Liver (tissue), 9 donors: Measurements from ENCODE around the gene PPP1R3G. TPM values are rescaled to one million over a fixed set of nuclear protein-coding genes. Genes with fewer than 3 reads are reported as not detected.

ENCODE experiments used
- DNase-seq: peaks from one replicate; pipeline ENCODE4 v3.0.0-alpha.2; 2017; ENCODE audit warnings: low spot score
- H3K27ac ChIP-seq, 2 donors: one replicate each; pipeline ENCODE4 v1.7.0; 2013; ENCODE audit warnings: inconsistent platforms in 2 of 2, low read length in 2 of 2, control low read depth in 1 of 2, low read depth in 1 of 2, mild to moderate bottlenecking in 1 of 2
- H3K27me3 ChIP-seq, 4 donors: one replicate each; pipeline versions ENCODE4 v1.6.1 to v1.7.0; 2013; ENCODE audit warnings: low read length in 3 of 4, inconsistent platforms in 1 of 4, mild to moderate bottlenecking in 1 of 4, moderate library complexity in 1 of 4; ENCODE audit not compliant: control insufficient read depth in 4 of 4, insufficient read depth in 4 of 4
- H3K36me3 ChIP-seq, 4 donors: one replicate each; pipeline versions ENCODE4 v1.6.1 to v1.7.0; 2013; ENCODE audit warnings: low read length in 3 of 4, mild to moderate bottlenecking in 3 of 4, low read depth in 1 of 4, moderate library complexity in 1 of 4; ENCODE audit not compliant: control insufficient read depth in 4 of 4, insufficient read depth in 3 of 4
- H3K4me1 ChIP-seq, 4 donors: one replicate each; pipeline versions ENCODE4 v1.6.1 to v1.7.0; 2013; ENCODE audit warnings: low read length in 3 of 4, mild to moderate bottlenecking in 3 of 4, moderate library complexity in 1 of 4; ENCODE audit not compliant: control insufficient read depth in 4 of 4, insufficient read depth in 4 of 4
- H3K4me3 ChIP-seq, 3 donors: one replicate each; pipeline versions ENCODE4 v1.6.1 to v1.7.0; 2013; ENCODE audit warnings: low read length in 3 of 3, control low read depth in 1 of 3, low read depth in 1 of 3, mild to moderate bottlenecking in 1 of 3
- H3K9ac ChIP-seq, 2 donors: one replicate each; pipeline ENCODE4 v1.7.0; 2013; ENCODE audit warnings: low read length in 2 of 2, mild to moderate bottlenecking in 2 of 2, moderate library complexity in 2 of 2, control low read depth in 1 of 2, low read depth in 1 of 2
- H3K9me3 ChIP-seq, 4 donors: one replicate each; pipeline versions ENCODE4 v1.6.1 to v1.7.0; 2013; ENCODE audit warnings: low read length in 3 of 4; ENCODE audit not compliant: control insufficient read depth in 4 of 4
- EGR1 ChIP-seq, 2 donors: IDR thresholded peaks; 2 replicates each; pipeline ENCODE4 v1.6.1; 2016 to 2018; ENCODE audit warnings: antibody characterized with exemption in 2 of 2, low read depth in 2 of 2
- FOXA1 ChIP-seq: IDR thresholded peaks from 2 replicates; pipeline ENCODE4 v1.6.1; 2016; ENCODE audit warnings: antibody characterized with exemption
- FOXA2 ChIP-seq: IDR thresholded peaks from 2 replicates; pipeline ENCODE4 v1.6.1; 2016; ENCODE audit warnings: antibody characterized with exemption
- GABPA ChIP-seq, 2 donors: IDR thresholded peaks in 1 of 2; conservative IDR thresholded peaks in 1 of 2; 2 replicates each; pipeline ENCODE4 v1.6.1; 2016; ENCODE audit warnings: antibody characterized with exemption in 2 of 2, mild to moderate bottlenecking in 1 of 2, moderate library complexity in 1 of 2
- HNF4G ChIP-seq: IDR thresholded peaks from 2 replicates; pipeline ENCODE4 v1.6.1; 2016; ENCODE audit warnings: antibody characterized with exemption
- JUND ChIP-seq, 2 donors: IDR thresholded peaks; 2 replicates each; pipeline ENCODE4 v1.6.1; 2016; ENCODE audit warnings: antibody characterized with exemption in 2 of 2
- RAD21 ChIP-seq, 2 donors: IDR thresholded peaks; 2 replicates each; pipeline ENCODE4 v1.6.1; 2016; ENCODE audit warnings: antibody characterized with exemption in 2 of 2, mild to moderate bottlenecking in 2 of 2
- SP1 ChIP-seq: IDR thresholded peaks from 2 replicates; pipeline ENCODE4 v1.6.1; 2018; ENCODE audit warnings: antibody characterized with exemption, mild to moderate bottlenecking
- TAF1 ChIP-seq: conservative IDR thresholded peaks from 2 replicates; pipeline ENCODE4 v1.6.1; 2016; ENCODE audit warnings: antibody characterized with exemption, mild to moderate bottlenecking
- YY1 ChIP-seq: IDR thresholded peaks from 2 replicates; pipeline ENCODE4 v1.6.1; 2016; ENCODE audit warnings: antibody characterized with exemption, mild to moderate bottlenecking
- WGBS: extraction: QIAGEN DNeasy Blood & Tissue Kit; methylation state at CpG from one replicate; pipeline ENCODE4 v1.1.7; 2013; 5-methylcytosine and 5-hydroxymethylcytosine counted together
- polyA plus RNA-seq, 2 donors: library from polyadenylated mRNA; stranded (reverse) in 1 of 2; unstranded in 1 of 2; fragments of 200-250 nt in 1 of 2; fragments of >200 nt in 1 of 2; fragmentation: Nextera tagmentation in 1 of 2; extraction: Ambion mirVana in 1 of 2; gene quantifications; one replicate each; pipeline versions ENCODE4 v1.2.1 to v1.2.3, GENCODE V29; 2013 to 2015
- total RNA-seq, 2 donors: library from RNA; depleted of rRNA; stranded (reverse); fragments of >200 nt; gene quantifications; one replicate each; pipeline ENCODE4 v1.2.3, GENCODE V29; 2014
- TF ChIP-seq, protein P1 (sequence below): IDR thresholded peaks from 2 replicates; pipeline ENCODE4 v1.6.1; 2016; ENCODE audit warnings: antibody characterized with exemption
- TF ChIP-seq, protein P2 (sequence below): IDR thresholded peaks from 2 replicates; pipeline ENCODE4 v1.6.1; 2016; ENCODE audit warnings: antibody characterized with exemption
- TF ChIP-seq, protein P3 (sequence below): fragments of 150-350 bp; IDR thresholded peaks from 2 replicates; pipeline ENCODE4 v1.5.1; 2017; ENCODE audit warnings: improper control_type of control experiment, low read depth, low read length; ENCODE audit not compliant: missing input control
- TF ChIP-seq, protein P4 (sequence below): IDR thresholded peaks from 2 replicates; pipeline ENCODE4 v1.6.1; 2016; ENCODE audit warnings: antibody characterized with exemption
- donor health status: healthy.
- donor health status: healthy.
- donor health status: healthy.
- donor health status: healthy.
- donor health status: healthy.

The PPP1R3G gene
- total and polyA plus RNA-seq, 4 donors = 0.25 to 3.0 (median 0.47) TPM

DNA sequence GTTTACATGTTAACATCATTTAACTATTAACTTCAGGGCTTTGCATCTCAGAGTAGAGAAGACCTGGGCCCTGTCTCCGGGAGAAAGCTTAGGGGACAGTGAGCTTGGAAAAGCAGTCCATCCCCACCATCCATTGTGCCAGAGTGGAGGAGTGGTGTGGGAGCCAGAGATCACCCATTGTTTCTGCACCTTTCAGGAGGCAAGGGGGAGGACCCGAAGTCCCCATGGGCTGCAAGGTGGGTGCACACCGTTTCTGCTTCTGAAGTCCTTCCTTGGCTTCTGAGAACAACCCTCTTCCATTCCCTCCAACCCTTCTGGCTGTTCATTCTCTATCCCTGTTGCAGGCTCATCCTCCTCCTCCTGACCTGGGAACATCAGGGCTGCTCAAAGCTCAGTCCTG is 4.0 kb upstream of the PPP1R3G start:
- H3K27ac ChIP-seq = no peak overlapping the region

DNA sequence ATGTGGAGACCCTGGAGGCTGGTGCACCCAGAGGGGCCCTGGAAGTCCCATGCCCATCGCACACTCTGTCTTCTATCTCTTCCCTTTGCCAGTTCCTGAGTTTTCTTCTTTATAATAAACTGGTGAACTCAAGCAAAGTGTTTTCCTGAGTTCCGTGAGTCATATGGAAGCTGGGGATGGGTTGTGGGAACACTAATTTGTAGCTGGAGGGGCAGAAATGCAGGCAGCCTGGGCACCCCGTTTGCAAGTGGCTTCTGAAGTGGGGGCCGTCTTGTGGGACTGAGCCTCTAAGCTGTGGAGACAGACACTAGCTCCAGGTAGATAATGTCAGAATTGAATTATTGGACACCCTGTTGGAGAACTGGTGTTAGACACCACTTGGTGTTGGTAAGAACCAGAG is 3.2 kb upstream of the PPP1R3G start:
- H3K9me3 ChIP-seq = no peaks in the 10 kb centered on the region
- no peaks in the 10 kb centered on the region for H3K27me3 ChIP-seq
- no peak for DNase-seq
- H3K27ac ChIP-seq = no peak overlapping the region
- H3K36me3 ChIP-seq = no peaks in the 10 kb centered on the region
- WGBS = 87% methylated on average over 4 of the region's 4 CpGs
- H3K4me1 ChIP-seq = peaks cover 0 to 13% (median 12%) of the 10 kb centered on the region in 4 donors
- no peak overlapping the region for H3K9ac ChIP-seq
- TF ChIP-seq SP1 (no peak), JUND (IDR thresholded peaks at IDR 0.05) (no peak), YY1 (no peak), FOXA1 (no peak)
- TF ChIP-seq, protein P1, sequence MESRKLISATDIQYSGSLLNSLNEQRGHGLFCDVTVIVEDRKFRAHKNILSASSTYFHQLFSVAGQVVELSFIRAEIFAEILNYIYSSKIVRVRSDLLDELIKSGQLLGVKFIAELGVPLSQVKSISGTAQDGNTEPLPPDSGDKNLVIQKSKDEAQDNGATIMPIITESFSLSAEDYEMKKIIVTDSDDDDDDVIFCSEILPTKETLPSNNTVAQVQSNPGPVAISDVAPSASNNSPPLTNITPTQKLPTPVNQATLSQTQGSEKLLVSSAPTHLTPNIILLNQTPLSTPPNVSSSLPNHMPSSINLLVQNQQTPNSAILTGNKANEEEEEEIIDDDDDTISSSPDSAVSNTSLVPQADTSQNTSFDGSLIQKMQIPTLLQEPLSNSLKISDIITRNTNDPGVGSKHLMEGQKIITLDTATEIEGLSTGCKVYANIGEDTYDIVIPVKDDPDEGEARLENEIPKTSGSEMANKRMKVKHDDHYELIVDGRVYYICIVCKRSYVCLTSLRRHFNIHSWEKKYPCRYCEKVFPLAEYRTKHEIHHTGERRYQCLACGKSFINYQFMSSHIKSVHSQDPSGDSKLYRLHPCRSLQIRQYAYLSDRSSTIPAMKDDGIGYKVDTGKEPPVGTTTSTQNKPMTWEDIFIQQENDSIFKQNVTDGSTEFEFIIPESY = no peak
- no peak overlapping the region for H3K4me3 ChIP-seq

More for the DNA sequence above, 4.0 kb upstream of the PPP1R3G start:
- Histone ChIP-seq H3K36me3 (no peaks in the 10 kb centered on the region), H3K9me3 (no peaks in the 10 kb centered on the region), H3K4me3 (no peak overlapping the region), H3K27me3 (no peaks in the 10 kb centered on the region), H3K4me1 (peaks cover 0 to 11% (median 9%) of the 10 kb centered on the region in 4 donors), H3K9ac (no peak overlapping the region)
- 89% methylated on average over 3 of the region's 3 CpGs for WGBS
- no peak for TF ChIP-seq TAF1
- TF ChIP-seq, protein P2, sequence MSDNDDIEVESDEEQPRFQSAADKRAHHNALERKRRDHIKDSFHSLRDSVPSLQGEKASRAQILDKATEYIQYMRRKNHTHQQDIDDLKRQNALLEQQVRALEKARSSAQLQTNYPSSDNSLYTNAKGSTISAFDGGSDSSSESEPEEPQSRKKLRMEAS = no peak
- TF ChIP-seq, protein P3, sequence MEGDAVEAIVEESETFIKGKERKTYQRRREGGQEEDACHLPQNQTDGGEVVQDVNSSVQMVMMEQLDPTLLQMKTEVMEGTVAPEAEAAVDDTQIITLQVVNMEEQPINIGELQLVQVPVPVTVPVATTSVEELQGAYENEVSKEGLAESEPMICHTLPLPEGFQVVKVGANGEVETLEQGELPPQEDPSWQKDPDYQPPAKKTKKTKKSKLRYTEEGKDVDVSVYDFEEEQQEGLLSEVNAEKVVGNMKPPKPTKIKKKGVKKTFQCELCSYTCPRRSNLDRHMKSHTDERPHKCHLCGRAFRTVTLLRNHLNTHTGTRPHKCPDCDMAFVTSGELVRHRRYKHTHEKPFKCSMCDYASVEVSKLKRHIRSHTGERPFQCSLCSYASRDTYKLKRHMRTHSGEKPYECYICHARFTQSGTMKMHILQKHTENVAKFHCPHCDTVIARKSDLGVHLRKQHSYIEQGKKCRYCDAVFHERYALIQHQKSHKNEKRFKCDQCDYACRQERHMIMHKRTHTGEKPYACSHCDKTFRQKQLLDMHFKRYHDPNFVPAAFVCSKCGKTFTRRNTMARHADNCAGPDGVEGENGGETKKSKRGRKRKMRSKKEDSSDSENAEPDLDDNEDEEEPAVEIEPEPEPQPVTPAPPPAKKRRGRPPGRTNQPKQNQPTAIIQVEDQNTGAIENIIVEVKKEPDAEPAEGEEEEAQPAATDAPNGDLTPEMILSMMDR = no peak
- no peak for TF ChIP-seq FOXA2
- TF ChIP-seq, protein P1 = no peak
- no peak for TF ChIP-seq JUND (IDR thresholded peaks at IDR 0.05)
- TF ChIP-seq HNF4G = no peak
- TF ChIP-seq, protein P4, sequence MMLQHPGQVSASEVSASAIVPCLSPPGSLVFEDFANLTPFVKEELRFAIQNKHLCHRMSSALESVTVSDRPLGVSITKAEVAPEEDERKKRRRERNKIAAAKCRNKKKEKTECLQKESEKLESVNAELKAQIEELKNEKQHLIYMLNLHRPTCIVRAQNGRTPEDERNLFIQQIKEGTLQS = no peak
- no peak for TF ChIP-seq RAD21 (IDR thresholded peaks at IDR 0.05)
- no peak for TF ChIP-seq GABPA (IDR thresholded peaks at IDR 0.05 in 1 of 2, conservative IDR thresholded peaks at IDR 0.05 in 1 of 2)
- no peak for TF ChIP-seq YY1
- TF ChIP-seq FOXA1 = no peak
- TF ChIP-seq EGR1 (IDR thresholded peaks at IDR 0.05; ENCODE audit: low read depth in 2 of 2) = no peak
- TF ChIP-seq SP1 = no peak
- DNase-seq = no peak
